ENCODE results near the gene NBAS. TPM values are rescaled to one million over a fixed set of nuclear protein-coding genes. Genes with fewer than 3 reads are reported as not detected.

NBAS gene
- polyA plus RNA-seq, 1 of the 3 experiments (the other 2 are of a cell fraction), result 12.0 TPM

DNA sequence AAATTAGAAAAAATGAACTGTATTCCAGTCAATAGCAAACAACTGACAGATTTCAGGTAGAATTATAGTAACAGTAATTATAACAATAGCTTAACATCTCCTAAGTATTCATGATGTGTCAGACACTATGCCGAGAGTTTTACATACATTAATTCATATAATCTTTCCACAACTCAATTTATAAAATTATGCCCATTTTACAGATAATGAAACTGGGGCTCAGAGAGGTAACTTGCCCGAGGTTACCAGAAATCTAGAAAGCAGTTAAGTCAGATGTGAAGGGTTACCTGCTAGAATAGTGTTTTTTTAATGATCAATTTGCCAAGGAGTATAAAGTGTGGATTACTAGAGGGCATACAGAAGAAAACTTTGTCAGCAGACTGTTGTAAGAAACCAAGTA lies 12.2 kb downstream of the NBAS start:
- no peaks in the 10 kb centered on the region for H3K79me2 ChIP-seq (ENCODE audit: insufficient read depth)
- no peak overlapping the region for H3K27ac ChIP-seq (ENCODE audit: low read depth in 2 of 2, low read length in 1 of 2)
- no peak overlapping the region for H2AFZ ChIP-seq (ENCODE audit: low read depth)
- WGBS (ENCODE audit: low lambda C conversion rate), result 93% methylated on average over 2 of the region's 2 CpGs
- CTCF ChIA-PET, result interaction anchor here (1.4 kb wide), 1 partner anchor 29 kb away, joined by 4 read pairs; no protein-coding TSS in a partner anchor
- H3K4me2 ChIP-seq, result no peak overlapping the region
- DNase-seq, result no peak
- no peak overlapping the region for H3K4me3 ChIP-seq (ENCODE audit: low read depth in 2 of 2, low read length in 1 of 2)
- no peaks in the 10 kb centered on the region for H3F3A ChIP-seq (replicated peaks; ENCODE audit: insufficient read depth)
- no peaks in the 10 kb centered on the region for H3K9me3 ChIP-seq
- POLR2A ChIA-PET, result no interaction called here
- no peak overlapping the region for H3K9ac ChIP-seq
- no peak for TF ChIP-seq FOXM1 (IDR thresholded peaks at IDR 0.05; ENCODE audit: low read depth)
- no peak for TF ChIP-seq RXRA (IDR thresholded peaks at IDR 0.05; ENCODE audit: borderline replicate concordance, low read depth)
- no peak for TF ChIP-seq FOSL2 (IDR thresholded peaks at IDR 0.05; ENCODE audit: borderline replicate concordance, low read depth)
- TF ChIP-seq EP300 (IDR thresholded peaks at IDR 0.05; ENCODE audit: borderline replicate concordance in 1 of 2, low read depth in 1 of 2, low read length in 1 of 2), result no peak
- TF ChIP-seq RFX5 (IDR thresholded peaks at IDR 0.05; ENCODE audit: low read length), result no peak
- TF ChIP-seq, protein P1, sequence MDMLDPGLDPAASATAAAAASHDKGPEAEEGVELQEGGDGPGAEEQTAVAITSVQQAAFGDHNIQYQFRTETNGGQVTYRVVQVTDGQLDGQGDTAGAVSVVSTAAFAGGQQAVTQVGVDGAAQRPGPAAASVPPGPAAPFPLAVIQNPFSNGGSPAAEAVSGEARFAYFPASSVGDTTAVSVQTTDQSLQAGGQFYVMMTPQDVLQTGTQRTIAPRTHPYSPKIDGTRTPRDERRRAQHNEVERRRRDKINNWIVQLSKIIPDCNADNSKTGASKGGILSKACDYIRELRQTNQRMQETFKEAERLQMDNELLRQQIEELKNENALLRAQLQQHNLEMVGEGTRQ (IDR thresholded peaks at IDR 0.05; ENCODE audit: borderline replicate concordance, low read depth, low read length), result no peak
- no peak for TF ChIP-seq EZH2phosphoT487 (IDR thresholded peaks at IDR 0.05; ENCODE audit: borderline replicate concordance, low read depth)
- TF ChIP-seq GABPA (IDR thresholded peaks at IDR 0.05; ENCODE audit: low read depth), result no peak
- no peak for TF ChIP-seq JUND (IDR thresholded peaks at IDR 0.05)
- TF ChIP-seq MXI1 (IDR thresholded peaks at IDR 0.05; ENCODE audit: low read depth, low read length), result no peak
- TF ChIP-seq NFIC (IDR thresholded peaks at IDR 0.05; ENCODE audit: borderline replicate concordance), result no peak
- no peak for TF ChIP-seq RCOR1 (IDR thresholded peaks at IDR 0.05; ENCODE audit: low read length)
- TF ChIP-seq, protein P2, sequence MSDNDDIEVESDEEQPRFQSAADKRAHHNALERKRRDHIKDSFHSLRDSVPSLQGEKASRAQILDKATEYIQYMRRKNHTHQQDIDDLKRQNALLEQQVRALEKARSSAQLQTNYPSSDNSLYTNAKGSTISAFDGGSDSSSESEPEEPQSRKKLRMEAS (IDR thresholded peaks at IDR 0.05; ENCODE audit: low read depth), result no peak
- TF ChIP-seq, protein P3, sequence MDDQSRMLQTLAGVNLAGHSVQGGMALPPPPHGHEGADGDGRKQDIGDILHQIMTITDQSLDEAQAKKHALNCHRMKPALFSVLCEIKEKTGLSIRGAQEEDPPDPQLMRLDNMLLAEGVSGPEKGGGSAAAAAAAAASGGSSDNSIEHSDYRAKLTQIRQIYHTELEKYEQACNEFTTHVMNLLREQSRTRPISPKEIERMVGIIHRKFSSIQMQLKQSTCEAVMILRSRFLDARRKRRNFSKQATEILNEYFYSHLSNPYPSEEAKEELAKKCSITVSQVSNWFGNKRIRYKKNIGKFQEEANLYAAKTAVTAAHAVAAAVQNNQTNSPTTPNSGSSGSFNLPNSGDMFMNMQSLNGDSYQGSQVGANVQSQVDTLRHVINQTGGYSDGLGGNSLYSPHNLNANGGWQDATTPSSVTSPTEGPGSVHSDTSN (IDR thresholded peaks at IDR 0.05), result no peak
- no peak for TF ChIP-seq RAD21 (IDR thresholded peaks at IDR 0.05; ENCODE audit: low read length)
- no peak for TF ChIP-seq MEF2A (IDR thresholded peaks at IDR 0.05; ENCODE audit: borderline replicate concordance, low read depth)
- no peak for TF ChIP-seq GATA2 (CRISPR knock-in tag; IDR thresholded peaks at IDR 0.05)
- TF ChIP-seq NRF1 (IDR thresholded peaks at IDR 0.05; ENCODE audit: low read depth, low read length), result no peak
- H3K9me2 ChIP-seq, result no peaks in the 10 kb centered on the region
- no peaks in the 10 kb centered on the region for H4K20me1 ChIP-seq (ENCODE audit: insufficient read depth)
- H3K27me3 ChIP-seq (ENCODE audit: insufficient read depth), result no peaks in the 10 kb centered on the region
- peaks cover 10 to 24% of the 10 kb centered on the region in 2 experiments for H3K36me3 ChIP-seq (replicated peaks in 1 of 2; ENCODE audit: control insufficient read depth in 1 of 2, insufficient read depth in 2 of 2, low read length in 1 of 2)
- peaks cover 0 to 10% of the 10 kb centered on the region in 2 experiments; a peak in 2 of 4 replicates for H3K4me1 ChIP-seq (ENCODE audit: control insufficient read depth in 1 of 2, insufficient read depth in 2 of 2, low read depth in 1 of 2, low read length in 1 of 2)

Data from SK-N-SH (cell line).